ENCODE results near the gene SLC13A3.

Gene SLC13A3

DNA sequence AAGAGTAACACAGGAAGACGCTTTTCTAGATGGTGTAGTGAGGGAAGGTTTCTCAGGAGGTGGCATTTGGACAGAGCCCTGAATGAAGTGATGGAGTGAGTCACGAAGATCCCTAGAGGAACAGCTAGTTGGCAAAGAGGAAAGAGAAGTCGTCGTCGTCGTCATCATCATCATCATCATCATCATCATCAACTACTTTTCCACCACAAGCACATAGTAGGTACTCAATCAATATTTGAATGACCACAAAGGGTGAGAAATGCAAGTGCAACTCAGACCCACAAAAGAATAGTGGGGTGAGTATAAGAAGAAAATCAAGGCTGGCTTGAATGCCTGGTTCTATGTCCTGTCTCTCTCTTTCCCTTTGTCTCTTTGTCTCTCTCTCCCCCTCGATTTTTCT is 72.5 kb downstream of the SLC13A3 start:
- DNase-seq (ENCODE audit: low read depth in 3 of 3), result no peak

- no peak for DNase-seq (ENCODE audit: low read depth in 3 of 3)
These were observed 74.4 kb downstream of the SLC13A3 start for GRCh38 chr20:46576774-46577395.

GRCh38 chr20:46575937-46576461 is 75.3 kb downstream of the SLC13A3 start:
- DNase-seq (ENCODE audit: low read depth in 3 of 3), result no peak

- DNase-seq (ENCODE audit: low read depth in 3 of 3), result no peak
These were observed 75.9 kb downstream of the SLC13A3 start for GRCh38 chr20:46575394-46575793.

- no peak for DNase-seq (ENCODE audit: low read depth in 3 of 3)
These were observed 77.3 kb downstream of the SLC13A3 start for GRCh38 chr20:46573788-46574584.

- no peak for DNase-seq (ENCODE audit: low read depth in 3 of 3)
These were observed 78.0 kb downstream of the SLC13A3 start for GRCh38 chr20:46573234-46573633.

- DNase-seq (ENCODE audit: low read depth in 3 of 3), result no peak
These were observed 78.5 kb downstream of the SLC13A3 start for GRCh38 chr20:46572790-46573189.

- no peak for DNase-seq (ENCODE audit: low read depth in 3 of 3)
These were observed 79.1 kb downstream of the SLC13A3 start for GRCh38 chr20:46572153-46572552.

- DNase-seq (ENCODE audit: low read depth in 3 of 3), result no peak
These were observed 79.8 kb downstream of the SLC13A3 start for GRCh38 chr20:46571418-46571817.

DNA sequence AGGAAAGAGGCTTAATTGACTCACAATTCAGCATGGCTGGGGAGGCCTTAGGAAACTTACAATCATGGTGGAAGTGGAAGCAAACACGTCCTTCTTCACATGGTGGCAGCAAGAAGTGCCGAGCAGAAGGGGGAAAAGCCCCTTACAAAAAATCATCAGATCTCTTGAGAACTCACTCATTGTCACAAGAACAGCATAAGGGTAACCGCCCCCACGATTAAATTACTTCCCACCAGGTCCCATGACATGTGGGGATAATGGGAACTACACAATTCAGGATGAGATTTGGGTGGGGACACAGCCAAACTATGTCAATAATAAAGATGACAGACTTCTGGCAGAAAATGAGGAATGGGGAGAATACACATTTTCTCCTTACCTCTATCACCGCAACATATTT is 80.3 kb downstream of the SLC13A3 start:
- DNase-seq (ENCODE audit: low read depth in 3 of 3), result no peak

- no peak for DNase-seq (ENCODE audit: low read depth in 3 of 3)
These were observed 81.3 kb downstream of the SLC13A3 start for GRCh38 chr20:46569961-46570360.

GRCh38 chr20:46568570-46569129 is 82.6 kb downstream of the SLC13A3 start:
- no peak for DNase-seq (ENCODE audit: low read depth in 3 of 3)

GRCh38 chr20:46566125-46566524 is 85.1 kb downstream of the SLC13A3 start:
- no peak for DNase-seq (ENCODE audit: low read depth in 3 of 3)

DNA sequence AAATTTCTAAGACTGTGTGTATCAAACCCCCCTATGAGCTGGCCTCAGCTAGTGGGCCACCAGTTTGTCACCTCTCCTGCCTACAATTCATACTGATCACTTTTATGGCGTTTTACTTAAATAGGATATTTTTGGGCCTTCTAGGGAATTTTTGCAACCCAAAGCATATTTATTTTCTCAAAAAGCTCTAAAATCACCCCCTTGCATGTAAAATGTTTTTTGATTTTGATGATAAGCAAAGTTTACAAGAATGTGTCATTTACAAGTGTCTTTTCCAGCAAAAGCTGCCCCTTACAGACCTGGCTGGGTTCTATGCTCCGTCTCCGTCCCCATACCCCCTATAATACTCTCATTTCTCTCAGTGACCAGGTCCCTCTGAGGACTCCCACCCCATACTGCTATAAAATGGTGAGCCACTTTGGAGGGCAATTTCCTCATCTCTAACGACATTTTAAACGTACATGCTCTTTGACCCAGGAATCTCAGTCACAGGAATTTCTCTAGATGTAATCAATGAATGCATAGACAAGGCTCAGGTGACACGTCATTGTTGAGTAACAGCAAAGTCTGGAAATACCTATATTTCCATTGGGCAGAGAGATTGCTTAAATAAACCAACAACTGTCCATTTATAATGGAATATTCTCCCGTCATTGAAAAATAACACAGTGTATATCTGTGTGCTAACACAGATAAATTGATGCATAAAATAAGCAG is 86.9 kb downstream of the SLC13A3 start:
- no peak for DNase-seq (ENCODE audit: low read depth in 3 of 3)

DNA sequence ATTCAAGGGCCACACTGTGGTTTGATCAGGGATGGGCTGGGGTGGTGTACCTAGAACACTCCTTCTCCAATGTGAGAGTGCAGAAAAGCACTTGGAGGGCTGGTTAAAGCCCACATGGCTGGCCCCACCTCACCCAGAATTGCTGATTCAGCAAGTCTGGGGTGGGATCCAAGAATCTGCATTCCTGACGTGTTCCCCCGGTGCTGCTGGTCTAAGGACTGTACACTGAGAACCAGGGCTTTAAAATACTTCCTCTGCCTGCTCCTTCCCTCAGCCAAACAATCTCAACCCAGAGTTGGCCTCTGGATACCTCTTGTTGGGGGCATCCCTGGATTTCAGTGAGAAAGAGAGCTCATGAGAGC is 87.4 kb downstream of the SLC13A3 start:
- no peak for DNase-seq (ENCODE audit: low read depth in 3 of 3)

DNA sequence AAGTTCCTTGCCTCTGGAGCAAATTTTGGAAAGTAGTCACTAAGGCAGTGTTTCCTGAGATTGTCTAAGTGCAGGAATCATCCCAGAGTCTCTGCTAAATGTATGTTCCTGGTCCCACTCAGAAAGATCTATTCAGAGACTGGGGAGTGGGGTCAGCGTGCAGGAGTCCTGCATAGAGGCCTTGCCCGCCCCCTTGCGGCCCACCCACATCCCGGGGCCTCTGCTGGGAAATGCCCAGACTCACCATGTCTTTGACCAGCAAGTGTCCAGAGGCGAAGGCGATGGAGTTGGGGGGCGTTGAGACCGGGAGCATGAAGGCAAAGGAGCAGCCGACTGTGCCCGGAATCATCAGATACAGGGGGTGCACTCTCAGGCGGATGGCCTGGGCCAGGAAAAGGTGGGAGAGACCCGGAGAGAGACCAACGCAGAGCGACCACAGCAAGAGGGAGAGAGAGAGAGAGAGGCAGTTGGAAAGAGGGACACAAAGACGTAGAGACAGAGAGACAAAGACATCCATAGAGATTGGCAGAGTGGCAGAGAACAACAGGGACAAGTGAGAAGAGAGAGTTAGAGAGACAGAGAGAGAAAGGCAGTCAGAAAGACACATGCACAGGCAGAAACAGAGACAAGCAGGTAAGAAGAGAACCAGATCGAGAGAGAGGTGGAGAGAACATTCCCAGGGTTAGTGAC is 87.9 kb downstream of the SLC13A3 start:
- DNase-seq (ENCODE audit: low read depth in 3 of 3), result no peak

- DNase-seq (ENCODE audit: low read depth in 3 of 3), result peak; percentile 39 to 60 (median 45)
These were observed 88.7 kb downstream of the SLC13A3 start for GRCh38 chr20:46562373-46563169.

- no peak for DNase-seq (ENCODE audit: low read depth in 3 of 3)
These were observed 89.3 kb downstream of the SLC13A3 start for GRCh38 chr20:46562009-46562372.

GRCh38 chr20:46559685-46560440 is 91.4 kb downstream of the SLC13A3 start:
- DNase-seq (ENCODE audit: low read depth in 3 of 3), result no peak

GRCh38 chr20:46559001-46559400 is 92.3 kb downstream of the SLC13A3 start:
- no peak for DNase-seq (ENCODE audit: low read depth in 3 of 3)
